HG03095 (cell line): ENCODE results near the gene PSORS1C1.

ENCODE experiments used
- ATAC-seq: cut with Tn5 transposase; IDR thresholded peaks from one replicate; pipeline ENCODE4 v1.9.1; 2021; ENCODE audit warnings: moderate library complexity; ENCODE audit not compliant: unreplicated experiment

Gene PSORS1C1

DNA sequence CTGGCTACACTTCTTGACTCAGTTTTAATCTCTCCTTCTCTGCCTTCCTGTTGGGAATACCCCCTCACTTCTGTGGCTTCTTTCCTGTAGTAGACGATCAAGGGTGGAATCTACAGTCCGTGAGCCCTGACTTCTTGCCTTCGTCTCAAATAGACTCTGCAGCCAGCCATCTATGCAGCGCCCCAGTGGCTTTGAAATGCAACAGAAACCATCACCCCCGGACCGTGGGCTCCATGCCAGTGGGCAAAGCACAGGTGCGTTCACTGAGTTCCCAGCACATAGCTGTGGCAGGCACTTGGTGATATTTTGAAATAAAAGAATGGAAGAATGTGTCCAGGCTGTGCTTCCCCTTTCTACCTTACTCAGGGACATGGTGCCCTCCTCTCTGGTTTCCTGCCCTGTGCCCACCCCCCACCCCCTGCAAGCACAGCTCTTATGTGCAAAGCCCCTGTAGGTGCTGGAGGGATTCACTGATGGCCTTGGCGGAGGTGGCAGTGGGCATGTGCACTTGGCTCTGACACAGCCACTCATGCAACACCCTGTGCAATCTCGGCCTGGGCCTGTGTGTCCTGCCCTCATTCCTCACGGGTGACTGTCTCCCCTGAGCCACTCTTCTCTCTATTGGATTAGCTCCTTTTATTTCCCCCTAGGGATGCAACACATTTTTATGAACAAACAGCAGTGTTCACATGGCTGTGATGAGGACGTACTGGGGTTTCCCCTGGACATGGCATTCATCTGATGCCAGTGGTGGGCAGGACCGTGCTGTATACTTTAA is 11.2 kb downstream of the PSORS1C1 start:
- ATAC-seq: no peak

DNA sequence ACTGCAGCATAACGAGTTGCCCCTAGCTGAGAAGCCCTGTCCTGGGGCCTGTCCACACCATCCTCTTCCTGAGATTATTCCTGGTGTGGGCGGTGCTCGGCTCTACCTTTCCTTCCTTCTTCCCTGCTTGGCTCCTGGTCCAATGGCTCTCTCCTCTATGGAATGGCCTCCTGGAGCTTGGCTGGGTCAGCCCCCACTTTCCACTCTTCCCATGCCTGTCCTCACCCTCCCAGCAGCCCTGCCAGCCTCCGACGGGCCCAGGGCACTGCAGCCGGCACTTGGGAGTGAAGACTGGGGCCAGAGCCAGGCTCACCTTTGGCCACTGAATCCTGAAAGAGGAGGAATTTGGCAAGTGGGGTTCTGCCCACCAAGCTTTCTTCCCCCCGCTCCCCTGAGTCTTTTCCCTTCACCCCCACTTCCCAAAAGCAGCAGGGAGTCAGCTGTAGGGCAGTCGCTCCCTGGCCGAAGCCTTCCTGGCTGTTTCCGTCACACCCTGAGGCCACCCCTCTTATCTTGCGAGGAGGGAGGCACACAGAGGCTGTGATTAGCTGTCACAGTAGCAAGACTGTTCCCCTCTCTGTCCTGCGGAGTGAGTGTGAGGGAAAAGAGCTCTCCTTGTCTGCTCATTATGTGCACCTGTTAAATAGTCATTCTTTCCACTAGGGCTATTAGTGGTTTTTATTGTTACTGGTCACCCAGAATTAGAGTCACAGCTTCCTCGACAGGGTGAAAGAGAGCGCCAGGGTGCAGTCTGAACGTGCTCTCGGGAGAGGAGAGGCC is 12.0 kb downstream of the PSORS1C1 start:
- no peak for ATAC-seq

GRCh38 chr6:31128093-31128676 is 13.6 kb downstream of the PSORS1C1 start:
- ATAC-seq: no peak

- no peak for ATAC-seq
Measured at GRCh38 chr6:31129130-31129529, 14.5 kb downstream of the PSORS1C1 start.

- ATAC-seq: no peak
Measured at GRCh38 chr6:31130751-31131150, 16.2 kb downstream of the PSORS1C1 start.

- no peak for ATAC-seq
Measured at GRCh38 chr6:31131595-31131994, 17.0 kb downstream of the PSORS1C1 start.

GRCh38 chr6:31132806-31133205 is 18.2 kb downstream of the PSORS1C1 start:
- no peak for ATAC-seq

- no peak for ATAC-seq
Measured at GRCh38 chr6:31135710-31136109, 21.1 kb downstream of the PSORS1C1 start.

DNA sequence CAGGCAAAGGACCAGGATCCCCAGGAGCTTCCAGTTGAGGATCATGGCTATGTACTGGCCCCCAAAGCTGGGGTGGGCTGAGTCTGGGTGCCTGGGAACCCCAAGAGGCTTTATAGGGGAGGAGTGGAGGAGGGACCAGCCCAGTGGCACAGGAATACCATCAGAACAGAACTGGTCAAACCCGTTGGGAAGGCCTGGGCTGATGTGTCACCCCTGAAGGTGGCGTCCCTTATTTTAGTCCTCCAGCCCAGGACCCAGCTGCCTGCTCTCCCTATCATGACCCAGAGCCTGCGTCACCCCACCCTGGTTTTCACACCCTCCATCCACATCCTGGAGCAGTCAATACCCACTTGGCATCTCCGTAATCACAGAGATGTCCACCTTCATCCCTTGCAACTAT is 24.4 kb downstream of the PSORS1C1 start, which contains the start of gene PSORS1C2:
Gene PSORS1C2, minus strand, starts transcription at position 85 of the 400 bp plus-strand sequence. Its CDS starts 40 bp downstream, at position 45.
- ATAC-seq: no peak

GRCh38 chr6:31139599-31139998 is 25.0 kb downstream of the PSORS1C1 start:
- ATAC-seq: no peak

DNA sequence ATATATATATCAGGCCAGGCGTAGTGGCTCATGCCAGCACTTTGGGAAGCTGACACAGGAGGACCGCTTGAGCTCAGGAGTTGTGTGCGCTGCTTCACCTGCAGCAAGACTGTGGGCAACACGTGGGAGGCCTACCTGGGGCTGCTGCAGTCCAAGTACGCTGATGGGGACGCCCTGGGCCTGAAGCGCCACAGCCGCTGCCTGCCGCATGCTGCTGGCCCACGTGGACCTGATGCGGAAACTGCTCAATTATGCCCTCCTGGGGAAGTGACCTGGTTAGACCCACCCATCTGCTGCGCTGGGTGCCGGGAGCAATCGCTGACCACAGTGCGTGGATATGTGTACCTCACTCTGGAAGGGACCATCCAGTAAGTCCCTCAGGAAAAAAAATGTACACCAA is 26.0 kb downstream of the PSORS1C1 start:
- no peak for ATAC-seq

- no peak for ATAC-seq
Measured at GRCh38 chr6:31142361-31142761, 27.8 kb downstream of the PSORS1C1 start.

- no peak for ATAC-seq
Measured at GRCh38 chr6:31143148-31143547, 28.5 kb downstream of the PSORS1C1 start.

DNA sequence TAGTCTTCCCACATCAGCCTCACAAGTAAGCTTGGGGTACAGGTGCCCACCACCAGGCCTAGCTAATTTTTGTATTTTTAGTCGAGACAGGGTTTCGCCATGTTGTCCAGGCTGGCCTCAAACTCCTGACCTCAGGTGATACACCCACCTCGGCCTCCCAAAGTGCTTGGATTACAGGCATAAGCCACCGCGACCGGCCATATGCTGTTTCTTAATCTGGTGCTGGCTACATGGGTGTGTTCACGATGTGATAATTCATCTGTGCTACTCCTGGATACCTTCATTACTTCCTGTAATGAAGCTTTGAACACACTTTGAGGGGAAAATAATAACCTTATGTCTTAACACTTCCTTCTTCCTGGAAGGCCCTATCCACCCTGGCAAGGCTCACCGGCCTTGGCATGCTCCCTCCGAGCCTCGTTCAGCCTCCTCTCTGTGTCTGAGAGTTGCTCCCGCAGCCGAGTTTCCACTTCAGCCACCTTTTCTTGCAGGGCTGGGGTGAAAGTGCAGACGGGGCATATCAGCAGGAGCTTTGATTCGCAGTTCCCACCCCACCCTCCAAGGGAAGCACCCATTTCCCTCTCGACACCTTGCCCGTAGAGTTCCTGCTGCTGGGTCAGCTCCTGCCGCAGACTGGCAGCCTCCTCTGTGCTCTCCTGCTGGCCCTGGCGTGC is 29.8 kb downstream of the PSORS1C1 start:
- ATAC-seq: no peak

- ATAC-seq: no peak
Measured at GRCh38 chr6:31144970-31145340, 30.4 kb downstream of the PSORS1C1 start.

DNA sequence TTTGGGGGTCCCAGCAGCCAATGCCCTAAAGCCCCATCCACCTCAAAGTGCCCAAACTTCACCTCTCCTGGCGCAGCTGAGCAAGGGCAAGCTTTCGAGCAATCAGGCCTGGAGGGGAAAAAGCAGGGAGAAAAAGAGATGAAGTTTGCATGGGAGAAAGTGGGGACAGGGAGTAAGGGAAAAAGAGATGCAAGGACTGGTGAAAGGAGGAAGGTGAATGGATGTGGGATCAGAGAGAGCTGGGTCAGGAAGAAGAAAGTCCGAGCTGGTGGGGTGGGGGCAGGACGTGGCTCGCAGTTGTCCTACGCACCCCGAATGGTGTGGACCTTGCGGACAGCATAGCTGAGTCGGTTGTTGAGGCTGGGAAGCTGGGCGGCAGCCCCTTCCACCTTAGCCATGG is 30.8 kb downstream of the PSORS1C1 start:
- no peak for ATAC-seq

DNA sequence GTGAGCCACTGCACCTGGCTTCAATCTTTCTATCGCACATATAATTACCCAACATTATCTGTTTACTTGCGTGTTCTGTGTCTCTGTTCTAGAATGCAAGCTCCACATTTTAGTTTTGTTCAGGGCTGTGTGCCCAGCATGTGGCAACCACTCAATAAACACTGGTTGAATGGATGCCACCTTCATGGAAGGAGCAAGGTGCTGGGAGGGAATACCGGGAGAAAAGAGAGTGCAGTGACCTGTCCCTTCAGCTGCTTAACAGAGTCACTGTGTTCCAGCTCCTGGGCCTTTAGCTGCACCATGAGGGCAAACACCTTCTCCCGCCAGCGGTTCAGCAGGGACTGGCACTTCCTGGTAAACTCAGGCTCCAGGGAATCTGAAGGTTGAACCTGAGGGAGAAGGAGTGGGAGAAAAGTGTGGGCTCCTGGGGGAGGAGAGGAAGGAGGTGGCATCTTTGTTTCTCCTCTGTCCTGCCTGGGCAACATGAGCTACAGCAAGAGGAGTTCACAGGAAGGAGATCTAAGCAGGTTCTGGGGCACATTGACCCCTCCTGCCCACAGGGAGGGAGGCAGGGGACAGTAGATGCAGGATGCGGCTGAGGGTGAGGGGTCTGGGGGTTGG is 35.3 kb downstream of the PSORS1C1 start:
- no peak for ATAC-seq

- ATAC-seq: no peak
Measured at GRCh38 chr6:31152781-31153180, 38.2 kb downstream of the PSORS1C1 start.

DNA sequence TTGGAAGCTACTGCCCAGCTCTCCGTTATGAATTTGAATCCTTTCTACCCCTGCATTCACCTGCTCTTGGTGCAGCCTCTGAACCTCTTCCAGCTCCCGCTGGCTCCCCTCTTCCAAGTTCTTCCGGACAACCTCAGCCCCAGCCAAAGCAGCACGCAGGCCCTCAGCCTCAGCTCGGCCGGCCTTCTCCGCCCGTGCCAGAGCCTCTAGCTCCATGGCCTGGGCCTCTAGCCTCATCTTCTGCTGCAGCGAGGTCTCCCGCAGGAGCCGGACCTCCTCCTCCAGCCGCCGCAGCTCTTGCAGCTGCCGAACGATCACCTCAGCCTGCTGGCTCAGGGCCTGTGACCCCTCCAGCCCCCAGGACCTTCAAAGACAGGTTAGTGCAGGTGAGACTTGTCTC is 39.8 kb downstream of the PSORS1C1 start:
- no peak for ATAC-seq

DNA sequence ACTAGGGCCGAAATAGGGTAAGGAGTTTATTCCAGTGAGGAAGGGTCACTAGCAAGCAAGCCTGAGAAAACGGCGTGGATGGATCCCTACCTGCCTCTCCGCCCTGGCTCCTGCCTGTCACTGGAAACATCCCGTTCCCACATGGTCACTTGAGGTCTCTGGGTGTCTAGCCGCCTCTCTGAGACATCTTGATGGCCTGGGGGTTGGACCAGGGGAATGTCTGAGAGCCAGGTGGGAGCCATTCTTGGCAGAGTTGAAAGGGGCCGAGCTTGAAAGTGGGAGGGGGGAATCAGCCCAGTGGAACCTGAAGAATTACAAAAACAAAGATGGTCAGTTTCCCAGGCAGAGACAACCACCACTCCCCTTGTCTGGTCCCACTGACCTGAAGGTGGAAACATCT is 42.0 kb downstream of the PSORS1C1 start:
- ATAC-seq: no peak
